Liver (tissue), 9 donors: ENCODE results near the gene NOC2L. TPM values are rescaled to one million over a fixed set of nuclear protein-coding genes. Genes with fewer than 3 reads are reported as not detected.

Source experiments
- DNase-seq: peaks from one replicate; pipeline ENCODE4 v3.0.0-alpha.2; 2017; ENCODE audit warnings: low spot score
- H3K27ac ChIP-seq, 2 donors: one replicate each; pipeline ENCODE4 v1.7.0; 2013; ENCODE audit warnings: inconsistent platforms in 2 of 2, low read length in 2 of 2, control low read depth in 1 of 2, low read depth in 1 of 2, mild to moderate bottlenecking in 1 of 2
- H3K27me3 ChIP-seq, 4 donors: one replicate each; pipeline versions ENCODE4 v1.6.1 to v1.7.0; 2013; ENCODE audit warnings: low read length in 3 of 4, inconsistent platforms in 1 of 4, mild to moderate bottlenecking in 1 of 4, moderate library complexity in 1 of 4; ENCODE audit not compliant: control insufficient read depth in 4 of 4, insufficient read depth in 4 of 4
- H3K36me3 ChIP-seq, 4 donors: one replicate each; pipeline versions ENCODE4 v1.6.1 to v1.7.0; 2013; ENCODE audit warnings: low read length in 3 of 4, mild to moderate bottlenecking in 3 of 4, low read depth in 1 of 4, moderate library complexity in 1 of 4; ENCODE audit not compliant: control insufficient read depth in 4 of 4, insufficient read depth in 3 of 4
- H3K4me1 ChIP-seq, 4 donors: one replicate each; pipeline versions ENCODE4 v1.6.1 to v1.7.0; 2013; ENCODE audit warnings: low read length in 3 of 4, mild to moderate bottlenecking in 3 of 4, moderate library complexity in 1 of 4; ENCODE audit not compliant: control insufficient read depth in 4 of 4, insufficient read depth in 4 of 4
- H3K4me3 ChIP-seq, 3 donors: one replicate each; pipeline versions ENCODE4 v1.6.1 to v1.7.0; 2013; ENCODE audit warnings: low read length in 3 of 3, control low read depth in 1 of 3, low read depth in 1 of 3, mild to moderate bottlenecking in 1 of 3
- H3K9ac ChIP-seq, 2 donors: one replicate each; pipeline ENCODE4 v1.7.0; 2013; ENCODE audit warnings: low read length in 2 of 2, mild to moderate bottlenecking in 2 of 2, moderate library complexity in 2 of 2, control low read depth in 1 of 2, low read depth in 1 of 2
- H3K9me3 ChIP-seq, 4 donors: one replicate each; pipeline versions ENCODE4 v1.6.1 to v1.7.0; 2013; ENCODE audit warnings: low read length in 3 of 4; ENCODE audit not compliant: control insufficient read depth in 4 of 4
- ATF3 ChIP-seq: IDR thresholded peaks from 2 replicates; pipeline ENCODE4 v1.6.1; 2016; ENCODE audit warnings: antibody characterized with exemption
- CTCF ChIP-seq: fragments of 150-350 bp; IDR thresholded peaks from 2 replicates; pipeline ENCODE4 v1.5.1; 2017; ENCODE audit warnings: improper control_type of control experiment, low read depth, low read length; ENCODE audit not compliant: missing input control
- EGR1 ChIP-seq, 2 donors: IDR thresholded peaks; 2 replicates each; pipeline ENCODE4 v1.6.1; 2016 to 2018; ENCODE audit warnings: antibody characterized with exemption in 2 of 2, low read depth in 2 of 2
- FOXA1 ChIP-seq: IDR thresholded peaks from 2 replicates; pipeline ENCODE4 v1.6.1; 2016; ENCODE audit warnings: antibody characterized with exemption
- FOXA2 ChIP-seq: IDR thresholded peaks from 2 replicates; pipeline ENCODE4 v1.6.1; 2016; ENCODE audit warnings: antibody characterized with exemption
- GABPA ChIP-seq, 2 donors: IDR thresholded peaks in 1 of 2; conservative IDR thresholded peaks in 1 of 2; 2 replicates each; pipeline ENCODE4 v1.6.1; 2016; ENCODE audit warnings: antibody characterized with exemption in 2 of 2, mild to moderate bottlenecking in 1 of 2, moderate library complexity in 1 of 2
- HNF4A ChIP-seq, 2 donors: conservative IDR thresholded peaks; 2 replicates each; pipeline ENCODE4 v1.6.1; 2016; ENCODE audit warnings: antibody characterized with exemption in 2 of 2, mild to moderate bottlenecking in 2 of 2
- HNF4G ChIP-seq: IDR thresholded peaks from 2 replicates; pipeline ENCODE4 v1.6.1; 2016; ENCODE audit warnings: antibody characterized with exemption
- JUND ChIP-seq, 2 donors: IDR thresholded peaks; 2 replicates each; pipeline ENCODE4 v1.6.1; 2016; ENCODE audit warnings: antibody characterized with exemption in 2 of 2
- NR2F2 ChIP-seq: IDR thresholded peaks from 2 replicates; pipeline ENCODE4 v1.6.1; 2016; ENCODE audit warnings: antibody characterized with exemption
- RAD21 ChIP-seq, 2 donors: IDR thresholded peaks; 2 replicates each; pipeline ENCODE4 v1.6.1; 2016; ENCODE audit warnings: antibody characterized with exemption in 2 of 2, mild to moderate bottlenecking in 2 of 2
- REST ChIP-seq: IDR thresholded peaks from 2 replicates; pipeline ENCODE4 v1.6.1; 2016; ENCODE audit warnings: antibody characterized with exemption, mild to moderate bottlenecking
- RXRA ChIP-seq, 2 donors: IDR thresholded peaks; 2 replicates each; pipeline ENCODE4 v1.6.1; 2017 to 2018; ENCODE audit warnings: antibody characterized with exemption in 2 of 2, mild to moderate bottlenecking in 1 of 2
- SP1 ChIP-seq: IDR thresholded peaks from 2 replicates; pipeline ENCODE4 v1.6.1; 2018; ENCODE audit warnings: antibody characterized with exemption, mild to moderate bottlenecking
- TAF1 ChIP-seq: conservative IDR thresholded peaks from 2 replicates; pipeline ENCODE4 v1.6.1; 2016; ENCODE audit warnings: antibody characterized with exemption, mild to moderate bottlenecking
- YY1 ChIP-seq: IDR thresholded peaks from 2 replicates; pipeline ENCODE4 v1.6.1; 2016; ENCODE audit warnings: antibody characterized with exemption, mild to moderate bottlenecking
- ZBTB33 ChIP-seq: IDR thresholded peaks from 2 replicates; pipeline ENCODE4 v1.6.1; 2016; ENCODE audit warnings: antibody characterized with exemption
- WGBS: extraction: QIAGEN DNeasy Blood & Tissue Kit; methylation state at CpG from one replicate; pipeline ENCODE4 v1.1.7; 2013; 5-methylcytosine and 5-hydroxymethylcytosine counted together
- polyA plus RNA-seq, 2 donors: library from polyadenylated mRNA; stranded (reverse) in 1 of 2; unstranded in 1 of 2; fragments of 200-250 nt in 1 of 2; fragments of >200 nt in 1 of 2; fragmentation: Nextera tagmentation in 1 of 2; extraction: Ambion mirVana in 1 of 2; gene quantifications; one replicate each; pipeline versions ENCODE4 v1.2.1 to v1.2.3, GENCODE V29; 2013 to 2015
- total RNA-seq, 2 donors: library from RNA; depleted of rRNA; stranded (reverse); fragments of >200 nt; gene quantifications; one replicate each; pipeline ENCODE4 v1.2.3, GENCODE V29; 2014
- donor health status: healthy.
- donor health status: healthy.
- donor health status: healthy.
- donor health status: healthy.
- donor health status: healthy.

Gene NOC2L
- total and polyA plus RNA-seq, 4 donors = 17.1 to 34.5 (median 30.0) TPM

- Histone ChIP-seq H3K9ac (no peak overlapping the region), H3K4me3 (no peak overlapping the region), H3K36me3 (no peaks in the 10 kb centered on the region), H3K27me3 (peaks cover 0 to 3% (median 0%) of the 10 kb centered on the region in 4 donors), H3K4me1 (peaks cover 10 to 38% (median 22%) of the 10 kb centered on the region in 4 donors), H3K9me3 (no peaks in the 10 kb centered on the region), H3K27ac (no peak overlapping the region)
- no peak for DNase-seq
- TF ChIP-seq JUND (IDR thresholded peaks at IDR 0.05) = no peak
- TF ChIP-seq FOXA1 = no peak
- no peak for TF ChIP-seq HNF4G
- TF ChIP-seq RXRA (IDR thresholded peaks at IDR 0.05) = no peak
- no peak for TF ChIP-seq YY1
- no peak for TF ChIP-seq SP1
- TF ChIP-seq ATF3 = no peak
- no peak for TF ChIP-seq REST
- TF ChIP-seq CTCF = no peak
- no peak for TF ChIP-seq ZBTB33
- TF ChIP-seq EGR1 (IDR thresholded peaks at IDR 0.05; ENCODE audit: low read depth in 2 of 2) = no peak
- WGBS = 89% methylated on average over 15 of the region's 15 CpGs
These were observed 40.7 kb downstream of the NOC2L start for GRCh38 chr1:918353-918752.

GRCh38 chr1:917466-918091 is 41.5 kb downstream of the NOC2L start:
- Histone ChIP-seq H3K27me3 (peaks cover 0 to 2% (median 0%) of the 10 kb centered on the region in 4 donors), H3K27ac (no peak overlapping the region), H3K9ac (no peak overlapping the region), H3K9me3 (no peaks in the 10 kb centered on the region), H3K36me3 (no peaks in the 10 kb centered on the region), H3K4me1 (peaks cover 9 to 33% (median 21%) of the 10 kb centered on the region in 4 donors), H3K4me3 (no peak overlapping the region)
- 71% methylated on average over 22 of the region's 22 CpGs for WGBS
- no peak for DNase-seq
- TF ChIP-seq ATF3 = no peak
- no peak for TF ChIP-seq TAF1
- TF ChIP-seq YY1 = no peak
- TF ChIP-seq NR2F2 = no peak
- TF ChIP-seq ZBTB33 = no peak
- no peak for TF ChIP-seq CTCF
- no peak for TF ChIP-seq RAD21 (IDR thresholded peaks at IDR 0.05)
- TF ChIP-seq GABPA (IDR thresholded peaks at IDR 0.05 in 1 of 2, conservative IDR thresholded peaks at IDR 0.05 in 1 of 2) = no peak
- no peak for TF ChIP-seq HNF4G
- TF ChIP-seq SP1 = no peak
- TF ChIP-seq HNF4A (conservative IDR thresholded peaks at IDR 0.05) = no peak
- TF ChIP-seq JUND (IDR thresholded peaks at IDR 0.05) = no peak
- no peak for TF ChIP-seq FOXA2
